Esophagus muscularis mucosa (tissue), 4 donors: ENCODE measurements around the gene PKMYT1. TPM values are rescaled to one million over a fixed set of nuclear protein-coding genes. Genes with fewer than 3 reads are reported as not detected.

Source experiments
- DNase-seq: peaks from one replicate; pipeline ENCODE4 v3.0.0-alpha.2; 2017; ENCODE audit errors: extremely low spot score
- H3K27ac ChIP-seq, 4 donors: fragments of 200-600 bp; sonication (generic); replicated peaks in 1 of 4; 1 replicate in 3 of 4; 2 replicates in 1 of 4; pipeline ENCODE4 v1.5.1; 2016 to 2019; ENCODE audit warnings: mild to moderate bottlenecking in 1 of 4
- H3K27me3 ChIP-seq, 4 donors: fragments of 200-600 bp; sonication (generic); one replicate each; pipeline versions ENCODE4 v1.5.1 to v1.6.0; 2016 to 2019
- H3K36me3 ChIP-seq, 4 donors: fragments of 200-600 bp; sonication (generic); one replicate each; pipeline ENCODE4 v1.5.1; 2016 to 2019
- H3K4me1 ChIP-seq, 4 donors: fragments of 200-600 bp; sonication (generic); one replicate each; pipeline ENCODE4 v1.5.1; 2016 to 2019
- H3K4me3 ChIP-seq, 4 donors: fragments of 200-600 bp; sonication (generic); 1 replicate in 2 of 4; 2 replicates in 2 of 4; pipeline ENCODE4 v1.5.1; 2016 to 2019; ENCODE audit warnings: mild to moderate bottlenecking in 4 of 4, moderate library complexity in 1 of 4
- H3K9me3 ChIP-seq, 4 donors: fragments of 200-600 bp; sonication (generic); 1 replicate in 3 of 4; 2 replicates in 1 of 4; pipeline ENCODE4 v1.5.1; 2016 to 2019
- CTCF ChIP-seq, 3 experiments: fragments of 200-600 bp in 2 of 3; fragments of 450-650 bp in 1 of 3; sonication (generic) in 2 of 3; IDR thresholded peaks; one replicate each; pipeline ENCODE4 v1.5.1; 2017 to 2019; ENCODE audit warnings: antibody characterized with exemption in 3 of 3, mild to moderate bottlenecking in 2 of 3, moderate library complexity in 1 of 3
- EP300 ChIP-seq: sonication (generic); formaldehyde crosslinking; IDR thresholded peaks from one replicate; pipeline ENCODE4 v1.6.1; 2017; ENCODE audit warnings: antibody characterized with exemption
- POLR2A ChIP-seq: fragments of 450-650 bp; IDR thresholded peaks from one replicate; pipeline ENCODE4 v1.6.1; 2017; ENCODE audit warnings: antibody characterized with exemption, moderate library complexity, mild to moderate bottlenecking, low read depth
- POLR2AphosphoS5 ChIP-seq, 2 donors: sonication (generic); formaldehyde crosslinking; IDR thresholded peaks; one replicate each; pipeline ENCODE4 v1.6.1; 2017; ENCODE audit warnings: antibody characterized with exemption in 2 of 2
- WGBS: methylation state at CpG from one replicate; pipeline ENCODE4 v1.1.5; 2018; 5-methylcytosine and 5-hydroxymethylcytosine counted together
- intact Hi-C: fragments of 100-400 bp; cut with DNase I; formaldehyde crosslinking; loops from one replicate; pipeline ENCODE4 v1.15.1; 2023
- total RNA-seq, 4 donors: library from RNA; depleted of rRNA; stranded (reverse); fragments of >200 nt; gene quantifications; one replicate each; pipeline versions ENCODE4 v1.1.0 to v1.2.1, GENCODE V29; 2016

PKMYT1 gene
- 1 to 10 TPM in 1 of 4 donors, under 1 TPM in 1, not detected in 2; 0.57 to 2.5 TPM for total RNA-seq

- DNase-seq = peak; percentile 94
- Histone ChIP-seq H3K4me3 (peak within 1 kb of the TSS; percentile 66 to 84 (median 72)), H3K4me1 (peaks cover 23 to 39% (median 29%) of the 10 kb centered on the region in 4 donors), H3K36me3 (no peaks in the 10 kb centered on the region), H3K9me3 (no peaks in the 10 kb centered on the region), H3K27ac (peak within 1 kb of the TSS; percentile 80 to 89 (median 86)), H3K27me3 (peaks cover 0 to 41% (median 4%) of the 10 kb centered on the region in 4 donors)
- peak; percentile 96 to 99 for TF ChIP-seq POLR2AphosphoS5 (IDR thresholded peaks at IDR 0.05)
- TF ChIP-seq POLR2A = peak; percentile 94
- TF ChIP-seq EP300 = no peak
- peak in 1 of 3 experiments; percentile 42 for TF ChIP-seq CTCF (IDR thresholded peaks at IDR 0.05)
- 29% methylated on average over 18 of the region's 91 CpGs for WGBS
- intact Hi-C loops = no loop called here
Measured at GRCh38 chr16:2980227-2981176, at the start of gene PKMYT1. TSS of gene PKMYT1 (minus strand) at chr16:2980446. CDS start at chr16:2979657, 789 bp downstream.

GRCh38 chr16:3029491-3030221, 49.4 kb upstream of the PKMYT1 start:
- peaks cover 11 to 20% (median 19%) of the 10 kb centered on the region in 4 donors for H3K36me3 ChIP-seq
- no peak for DNase-seq
- no peak for TF ChIP-seq POLR2AphosphoS5 (IDR thresholded peaks at IDR 0.05)
- no peak for TF ChIP-seq POLR2A
- TF ChIP-seq CTCF (IDR thresholded peaks at IDR 0.05) = no peak
- TF ChIP-seq EP300 = no peak
- intact Hi-C loops = no loop called here
- no peak overlapping the region for H3K27ac ChIP-seq
- no peaks in the 10 kb centered on the region for H3K9me3 ChIP-seq
- peaks cover 0 to 61% (median 24%) of the 10 kb centered on the region in 4 donors for H3K27me3 ChIP-seq
- WGBS = 39% methylated on average over 9 of the region's 59 CpGs
- H3K4me3 ChIP-seq = peak overlapping the region in 1 of 4 donors; percentile 34
- peaks cover 17 to 40% (median 33%) of the 10 kb centered on the region in 4 donors for H3K4me1 ChIP-seq

GRCh38 chr16:3028716-3029319, 48.6 kb upstream of the PKMYT1 start:
- intact Hi-C loops = loop anchor here (1.0 kb wide), 1 partner anchor 26 kb away; no protein-coding TSS in a partner anchor
- no peak for DNase-seq
- Histone ChIP-seq H3K27me3 (peaks cover 0 to 53% (median 24%) of the 10 kb centered on the region in 4 donors), H3K4me1 (peaks cover 21 to 45% (median 38%) of the 10 kb centered on the region in 4 donors), H3K27ac (no peak overlapping the region), H3K9me3 (no peaks in the 10 kb centered on the region), H3K36me3 (peaks cover 11 to 20% (median 19%) of the 10 kb centered on the region in 4 donors), H3K4me3 (no peak overlapping the region)
- no peak for TF ChIP-seq POLR2AphosphoS5 (IDR thresholded peaks at IDR 0.05)
- TF ChIP-seq POLR2A = no peak
- no peak for TF ChIP-seq EP300
- TF ChIP-seq CTCF (IDR thresholded peaks at IDR 0.05) = no peak
- 35% methylated on average over 8 of the region's 15 CpGs for WGBS

GRCh38 chr16:3027983-3028715, 47.9 kb upstream of the PKMYT1 start:
- peak; percentile 76 to 88 (median 81) for TF ChIP-seq CTCF (IDR thresholded peaks at IDR 0.05)
- TF ChIP-seq EP300 = no peak
- peak; percentile 39 to 56 for TF ChIP-seq POLR2AphosphoS5 (IDR thresholded peaks at IDR 0.05)
- TF ChIP-seq POLR2A = no peak
- Histone ChIP-seq H3K27ac (peak overlapping the region in 1 of 4 donors; percentile 34), H3K4me1 (peaks cover 27 to 52% (median 44%) of the 10 kb centered on the region in 4 donors), H3K9me3 (no peaks in the 10 kb centered on the region), H3K36me3 (peaks cover 11 to 20% (median 19%) of the 10 kb centered on the region in 4 donors), H3K4me3 (peak overlapping the region in 3 of 4 donors; percentile 16 to 33 (median 22)), H3K27me3 (peaks cover 0 to 46% (median 24%) of the 10 kb centered on the region in 4 donors)
- 31% methylated on average over 5 of the region's 58 CpGs for WGBS
- intact Hi-C loops = loop anchor here (1.0 kb wide), 1 partner anchor 25 kb away; no protein-coding TSS in a partner anchor
- DNase-seq = no peak
